ENCODE measurements around the gene CCN6.
A peak's percentile ranks its signal among the peaks of the same experiment; 100 is the strongest.

Gene CCN6

GRCh38 chr6:112054001-112054400, at the start of gene CCN6:
Gene CCN6 (plus strand): TSS chr6:112054104. CDS start chr6:112054358, 254 bp downstream.
- DNase-seq: no peak

GRCh38 chr6:112004201-112005012, 49.5 kb upstream of the CCN6 start:
- no peak for DNase-seq

- DNase-seq: no peak
Measured at GRCh38 chr6:112005013-112005371, 48.9 kb upstream of the CCN6 start.

GRCh38 chr6:112007254-112007653, 46.6 kb upstream of the CCN6 start:
- no peak for DNase-seq

GRCh38 chr6:112007805-112008204, 46.1 kb upstream of the CCN6 start:
- DNase-seq: no peak

GRCh38 chr6:112008482-112008881, 45.4 kb upstream of the CCN6 start:
- DNase-seq: no peak

GRCh38 chr6:112010328-112010727, 43.6 kb upstream of the CCN6 start:
- DNase-seq: peak in 1 of 2 experiments; percentile 5

- no peak for DNase-seq
Measured at GRCh38 chr6:112013051-112013450, 40.9 kb upstream of the CCN6 start.

GRCh38 chr6:112014483-112014882, 39.4 kb upstream of the CCN6 start:
- no peak for DNase-seq

- DNase-seq: no peak
Measured at GRCh38 chr6:112015725-112016124, 38.2 kb upstream of the CCN6 start.

- no peak for DNase-seq
Measured at GRCh38 chr6:112016320-112016719, 37.6 kb upstream of the CCN6 start.

GRCh38 chr6:112017169-112017568, 36.7 kb upstream of the CCN6 start:
- no peak for DNase-seq

- DNase-seq: no peak
Measured at GRCh38 chr6:112017760-112018537, 36.0 kb upstream of the CCN6 start.

GRCh38 chr6:112018619-112019416, 35.1 kb upstream of the CCN6 start:
- DNase-seq: no peak

- DNase-seq: no peak
Measured at GRCh38 chr6:112019589-112019988, 34.3 kb upstream of the CCN6 start.

- no peak for DNase-seq
Measured at GRCh38 chr6:112021691-112022310, 32.1 kb upstream of the CCN6 start.

GRCh38 chr6:112022749-112023148, 31.2 kb upstream of the CCN6 start:
- DNase-seq: no peak

GRCh38 chr6:112024464-112024863, 29.4 kb upstream of the CCN6 start:
- DNase-seq: no peak

GRCh38 chr6:112026933-112027332, 27.0 kb upstream of the CCN6 start:
- DNase-seq: no peak

GRCh38 chr6:112027942-112028674, 25.8 kb upstream of the CCN6 start:
- no peak for DNase-seq

- peak; percentile 32 to 82 for DNase-seq
Measured at GRCh38 chr6:112029045-112029822, 24.7 kb upstream of the CCN6 start.
